CD14-positive monocyte (primary cell): Measurements from ENCODE around the gene OR4N5. TPM values are rescaled to one million over a fixed set of nuclear protein-coding genes. Genes with fewer than 3 reads are reported as not detected.

ENCODE experiments used
- DNase-seq, 3 donors: peaks; one replicate each; pipeline ENCODE4 v3.0.0-alpha.2; 2011 to 2022
- H2AFZ ChIP-seq: 2 replicates; pipeline ENCODE4 v1.6.0; 2012; ENCODE audit warnings: mild to moderate bottlenecking, low read depth, low read length, inconsistent platforms; ENCODE audit not compliant: insufficient read depth, poor library complexity, severe bottlenecking
- H3K27ac ChIP-seq, 2 donors: 1 replicate in 1 of 2; 2 replicates in 1 of 2; pipeline ENCODE4 v1.5.1; 2012 to 2013; ENCODE audit warnings: low read length in 2 of 2, control low read depth in 1 of 2, inconsistent platforms in 1 of 2, low read depth in 1 of 2, mild to moderate bottlenecking in 1 of 2
- H3K27me3 ChIP-seq, 2 donors: one replicate each; pipeline versions ENCODE4 v1.6.0 to v1.6.1; 2011 to 2013; ENCODE audit warnings: low read length in 2 of 2; ENCODE audit not compliant: control insufficient read depth in 2 of 2, insufficient read depth in 2 of 2
- H3K36me3 ChIP-seq, 2 donors: replicated peaks in 1 of 2; 1 replicate in 1 of 2; 2 replicates in 1 of 2; pipeline versions ENCODE4 v1.5.1 to v1.6.1; 2012 to 2013; ENCODE audit warnings: low read length in 2 of 2, control low read depth in 1 of 2, inconsistent platforms in 1 of 2, mild to moderate bottlenecking in 1 of 2; ENCODE audit not compliant: insufficient read depth in 2 of 2, control insufficient read depth in 1 of 2
- H3K4me1 ChIP-seq, 2 donors: 1 replicate in 1 of 2; 2 replicates in 1 of 2; pipeline versions ENCODE4 v1.5.1 to v1.6.1; 2012 to 2013; ENCODE audit warnings: low read length in 2 of 2, control low read depth in 1 of 2, inconsistent platforms in 1 of 2, mild to moderate bottlenecking in 1 of 2, moderate library complexity in 1 of 2; ENCODE audit not compliant: insufficient read depth in 2 of 2, control insufficient read depth in 1 of 2
- H3K4me2 ChIP-seq: replicated peaks from 2 replicates; pipeline ENCODE3; 2012; ENCODE audit warnings: low read length, moderate library complexity, mild to moderate bottlenecking; ENCODE audit not compliant: poor library complexity, severe bottlenecking; ENCODE audit errors: extremely low read depth
- H3K4me3 ChIP-seq, 3 experiments: fragments of 200-600 bp in 1 of 3; sonication (generic) in 1 of 3; replicated peaks in 1 of 3; 1 replicate in 2 of 3; 2 replicates in 1 of 3; pipeline ENCODE4 v1.5.1; 2011 to 2013; ENCODE audit warnings: low read length in 3 of 3, mild to moderate bottlenecking in 3 of 3, control low read depth in 2 of 3, low read depth in 2 of 3, inconsistent platforms in 1 of 3, moderate library complexity in 1 of 3
- H3K79me2 ChIP-seq: 2 replicates; pipeline ENCODE4 v1.6.0; 2012; ENCODE audit warnings: mild to moderate bottlenecking, control low read depth, inconsistent platforms, low read length, moderate library complexity; ENCODE audit not compliant: insufficient read depth
- H3K9ac ChIP-seq: 2 replicates; pipeline ENCODE4 v1.6.0; 2017; ENCODE audit warnings: low read length, mild to moderate bottlenecking; ENCODE audit not compliant: insufficient read depth, poor library complexity, severe bottlenecking
- H3K9me3 ChIP-seq, 2 donors: replicated peaks in 1 of 2; 1 replicate in 1 of 2; 2 replicates in 1 of 2; pipeline versions ENCODE4 v1.5.1 to v1.6.1; 2012 to 2013; ENCODE audit warnings: low read length in 2 of 2, control low read depth in 1 of 2; ENCODE audit not compliant: control insufficient read depth in 1 of 2, insufficient read depth in 1 of 2
- H4K20me1 ChIP-seq: 2 replicates; pipeline ENCODE4 v1.6.0; 2012; ENCODE audit warnings: mild to moderate bottlenecking, low read length, control low read depth, moderate library complexity; ENCODE audit not compliant: insufficient read depth
- H3K27ac Mint-ChIP-seq, 7 donors: one replicate each; pipeline ENCODE4 v1.8.0; 2020; ENCODE audit warnings: mild to moderate bottlenecking in 7 of 7, mixed read lengths in 7 of 7, moderate library complexity in 6 of 7, inconsistent platforms in 2 of 7
- H3K27me3 Mint-ChIP-seq, 3 donors: one replicate each; pipeline ENCODE4 v1.8.0; 2021 to 2022; ENCODE audit warnings: low read depth in 3 of 3, mild to moderate bottlenecking in 3 of 3, mixed read lengths in 3 of 3, moderate library complexity in 3 of 3, inconsistent platforms in 1 of 3
- H3K36me3 Mint-ChIP-seq, 2 donors: one replicate each; pipeline ENCODE4 v1.8.0; 2020; ENCODE audit warnings: mixed read lengths in 2 of 2, inconsistent platforms in 1 of 2, mild to moderate bottlenecking in 1 of 2
- H3K4me1 Mint-ChIP-seq: one replicate; pipeline ENCODE4 v1.8.0; 2020; ENCODE audit warnings: mild to moderate bottlenecking, mixed read lengths
- H3K4me3 Mint-ChIP-seq, 2 donors: one replicate each; pipeline ENCODE4 v1.8.0; 2020; ENCODE audit warnings: mild to moderate bottlenecking in 2 of 2, mixed read lengths in 2 of 2, moderate library complexity in 1 of 2
- H3K9me3 Mint-ChIP-seq, 7 donors: one replicate each; pipeline ENCODE4 v1.8.0; 2020 to 2022; ENCODE audit warnings: mixed read lengths in 7 of 7, mild to moderate bottlenecking in 6 of 7, moderate library complexity in 6 of 7, inconsistent platforms in 2 of 7
- CTCF ChIP-seq: fragments of 200-600 bp; IDR thresholded peaks from one replicate; pipeline ENCODE4 v1.8.0; 2022; ENCODE audit warnings: antibody characterized with exemption, mild to moderate bottlenecking
- WGBS: methylation state at CpG from one replicate; pipeline ENCODE4 v1.1.5; 2013; ENCODE audit warnings: missing lambda C conversion rate; ENCODE audit not compliant: insufficient coverage; 5-methylcytosine and 5-hydroxymethylcytosine counted together
- intact Hi-C, 2 donors: fragments of 100-400 bp; cut with micrococcal nuclease; formaldehyde crosslinking; loops; one replicate each; pipeline versions ENCODE4 v1.15.0 to v1.15.1; 2023
- polyA minus RNA-seq: library from RNA; depleted of rRNA, polyadenylated mRNA; stranded (reverse); fragments of >200 nt; gene quantifications from 2 replicates; pipeline ENCODE4 v1.2.3, GENCODE V29; 2012
- polyA plus RNA-seq, 3 donors: library from polyadenylated mRNA; depleted of rRNA in 1 of 3; unstranded in 2 of 3; stranded (reverse) in 1 of 3; fragments of 300-500 nt in 2 of 3; fragments of >200 nt in 1 of 3; fragmentation: Illumina TruSeq in 2 of 3; gene quantifications; 1 replicate in 2 of 3; 2 replicates in 1 of 3; pipeline ENCODE4 v1.2.3, GENCODE V29; 2012 to 2021
- total RNA-seq, 12 experiments: library from RNA in 1 of 12; stranded (reverse) in 1 of 12; fragments of 120-200 nt in 1 of 12; gene quantifications; one replicate each; pipeline ENCODE4 v1.2.4 and lab custom pipeline; 2013 to 2026; ENCODE audit warnings: mixed read lengths in 6 of 12, inconsistent platforms in 1 of 12

OR4N5 gene
- not detected for total RNA-seq (2013)
- polyA plus RNA-seq (not detected), polyA minus RNA-seq (not detected in 2 replicates), total RNA-seq (lab: John Stamatoyannopoulos, UW) (0 to 0.81 (median 0) reads per million in 11 experiments)

- Histone ChIP-seq H3K9me3 (no peaks in the 10 kb centered on the region), H3K4me1 (no peaks in the 10 kb centered on the region), H4K20me1 (no peaks in the 10 kb centered on the region), H3K36me3 (no peaks in the 10 kb centered on the region), H3K4me3 (no peak within 1 kb of the TSS), H3K4me2 (no peak within 1 kb of the TSS), H3K27me3 (no peaks in the 10 kb centered on the region), H2AFZ (no peak within 1 kb of the TSS), H3K27ac (no peak within 1 kb of the TSS), H3K9ac (no peak within 1 kb of the TSS), H3K79me2 (no peaks in the 10 kb centered on the region)
- Mint-ChIP-seq H3K27me3 (peaks cover 2 to 12% (median 2%) of the 10 kb centered on the region in 3 donors), H3K4me1 (no peaks in the 10 kb centered on the region), H3K27ac (no peak within 1 kb of the TSS), H3K9me3 (peaks cover 0 to 3% (median 0%) of the 10 kb centered on the region in 7 donors), H3K4me3 (no peak within 1 kb of the TSS), H3K36me3 (no peaks in the 10 kb centered on the region)
- intact Hi-C loops = no loop called here
- no peak for DNase-seq
- TF ChIP-seq CTCF = no peak
- WGBS = no CpG with 5 or more reads among the region's 2 CpGs
These were observed at the start of gene OR4N5 for GRCh38 chr14:20138520-20138919. Gene OR4N5 (plus strand): TSS chr14:20138820. CDS start chr14:20143736, 4,916 bp downstream.

GRCh38 chr14:20092050-20092449, 46.6 kb upstream of the OR4N5 start:
- Histone ChIP-seq H3K27me3 (no peaks in the 10 kb centered on the region), H3K4me3 (no peak overlapping the region), H3K9ac (no peak overlapping the region), H3K9me3 (no peaks in the 10 kb centered on the region), H3K4me2 (no peak overlapping the region), H3K79me2 (no peaks in the 10 kb centered on the region), H3K4me1 (no peaks in the 10 kb centered on the region), H2AFZ (no peak overlapping the region), H3K36me3 (no peaks in the 10 kb centered on the region), H4K20me1 (no peaks in the 10 kb centered on the region), H3K27ac (no peak overlapping the region)
- 0% methylated on average over 1 of the region's 4 CpGs for WGBS
- TF ChIP-seq CTCF = no peak
- H3K4me1 Mint-ChIP-seq = no peaks in the 10 kb centered on the region
- no peak overlapping the region for H3K27ac Mint-ChIP-seq
- H3K27me3 Mint-ChIP-seq = no peaks in the 10 kb centered on the region
- peaks cover 0 to 3% (median 0%) of the 10 kb centered on the region in 7 donors for H3K9me3 Mint-ChIP-seq
- H3K4me3 Mint-ChIP-seq = no peak overlapping the region
- intact Hi-C loops = no loop called here
- DNase-seq = no peak
- H3K36me3 Mint-ChIP-seq = no peaks in the 10 kb centered on the region
